ENCODE measurements around the gene GSPT1. TPM values are rescaled to one million over a fixed set of nuclear protein-coding genes. Genes with fewer than 3 reads are reported as not detected.

Gene GSPT1
- total and polyA plus RNA-seq, 2 experiments from 2014 or later, result 126 to 146 TPM

GRCh38 chr16:11869353-11870228, 46.2 kb downstream of the GSPT1 start:
- Histone ChIP-seq H3K79me2 (replicated peaks; ENCODE audit: insufficient read depth) (no peaks in the 10 kb centered on the region), H3K9me2 (ENCODE audit: insufficient read depth) (no peaks in the 10 kb centered on the region), H3K27ac (ENCODE audit: low read depth) (no peak overlapping the region), H3F3A (replicated peaks; ENCODE audit: low read depth) (no peaks in the 10 kb centered on the region), H3K4me3 (no peak overlapping the region), H2AFZ (no peak overlapping the region), H3K4me2 (no peak overlapping the region), H4K20me1 (replicated peaks; ENCODE audit: insufficient read depth) (no peaks in the 10 kb centered on the region), H3K27me3 (ENCODE audit: insufficient read depth) (no peaks in the 10 kb centered on the region), H3K36me3 (ENCODE audit: insufficient read depth) (peaks cover 15% of the 10 kb centered on the region), H3K4me1 (ENCODE audit: insufficient read depth) (no peaks in the 10 kb centered on the region)
- peaks cover 4% of the 10 kb centered on the region; the same call in 1 of the 3 replicates for H3K4me1 Mint-ChIP-seq
- no peak overlapping the region for H3K27ac Mint-ChIP-seq
- peaks cover 1% of the 10 kb centered on the region for H3K27me3 Mint-ChIP-seq (ENCODE audit: insufficient read depth, low read depth, poor library complexity)
- H3K4me3 Mint-ChIP-seq, result no peak overlapping the region
- DNase-seq (ENCODE audit: low spot score) (no peak), ATAC-seq (no peak)
- H3K36me3 Mint-ChIP-seq (ENCODE audit: low read depth), result peaks cover 21% of the 10 kb centered on the region; the same call in 2 of the 3 replicates
- no peaks in the 10 kb centered on the region for H3K9me3 Mint-ChIP-seq
- TF ChIP-seq ETS1 (IDR thresholded peaks at IDR 0.05) (no peak), STAT1 (IDR thresholded peaks at IDR 0.05; ENCODE audit: unreplicated experiment) (no peak), POLR2AphosphoS5 (IDR thresholded peaks at IDR 0.05; ENCODE audit: low read depth) (no peak)

GRCh38 chr16:11868412-11868980, 47.3 kb downstream of the GSPT1 start:
- Mint-ChIP-seq H3K4me3 (no peak overlapping the region), H3K9me3 (no peaks in the 10 kb centered on the region), H3K36me3 (ENCODE audit: low read depth) (peaks cover 15% of the 10 kb centered on the region; the same call in 2 of the 3 replicates), H3K27ac (peak overlapping the region; percentile 67), H3K27me3 (ENCODE audit: insufficient read depth, low read depth, poor library complexity) (peaks cover 1% of the 10 kb centered on the region), H3K4me1 (peaks cover 4% of the 10 kb centered on the region; the same call in 1 of the 3 replicates)
- no peaks in the 10 kb centered on the region for H4K20me1 ChIP-seq (replicated peaks; ENCODE audit: insufficient read depth)
- no peak overlapping the region for H3K4me3 ChIP-seq
- no peaks in the 10 kb centered on the region for H3K79me2 ChIP-seq (replicated peaks; ENCODE audit: insufficient read depth)
- H3K27ac ChIP-seq (ENCODE audit: low read depth), result no peak overlapping the region
- H3K36me3 ChIP-seq (ENCODE audit: insufficient read depth), result peaks cover 6% of the 10 kb centered on the region
- no peaks in the 10 kb centered on the region for H3K4me1 ChIP-seq (ENCODE audit: insufficient read depth)
- H3F3A ChIP-seq (replicated peaks; ENCODE audit: low read depth), result no peaks in the 10 kb centered on the region
- H2AFZ ChIP-seq, result no peak overlapping the region
- no peaks in the 10 kb centered on the region for H3K27me3 ChIP-seq (ENCODE audit: insufficient read depth)
- H3K4me2 ChIP-seq, result no peak overlapping the region
- ATAC-seq (no peak), DNase-seq (ENCODE audit: low spot score) (no peak)
- H3K9me2 ChIP-seq (ENCODE audit: insufficient read depth), result no peaks in the 10 kb centered on the region
- TF ChIP-seq ZNF462 (CRISPR knock-in tag; IDR thresholded peaks at IDR 0.05), result no peak
- no peak for TF ChIP-seq ZNF114 (CRISPR knock-in tag; IDR thresholded peaks at IDR 0.05)
- no peak for TF ChIP-seq JUNB (IDR thresholded peaks at IDR 0.05; ENCODE audit: unreplicated experiment)
- TF ChIP-seq CTCF (conservative IDR thresholded peaks at IDR 0.05; ENCODE audit: low read depth in 2 of 2), result no peak
- no peak for TF ChIP-seq POLR2AphosphoS5 (IDR thresholded peaks at IDR 0.05; ENCODE audit: low read depth)
- no peak for TF ChIP-seq ZNF331 (CRISPR knock-in tag; IDR thresholded peaks at IDR 0.05; ENCODE audit: low read depth)
- no peak for TF ChIP-seq EZH2phosphoT487 (IDR thresholded peaks at IDR 0.05; ENCODE audit: unreplicated experiment)
- TF ChIP-seq ETS1 (IDR thresholded peaks at IDR 0.05), result no peak
